ENCODE measurements around the gene KCNJ10.

KCNJ10 gene

GRCh38 chr1:160009081-160009480 is 60.9 kb downstream of the KCNJ10 start:
- Histone ChIP-seq H3K27ac (ENCODE audit: poor library complexity, severe bottlenecking) (no peak overlapping the region), H3K4me1 (ENCODE audit: insufficient read depth, poor library complexity, severe bottlenecking) (peaks cover 4% of the 10 kb centered on the region), H3K36me3 (ENCODE audit: low read depth) (no peaks in the 10 kb centered on the region), H3K9me3 (ENCODE audit: severe bottlenecking) (no peaks in the 10 kb centered on the region), H3K4me3 (ENCODE audit: severe bottlenecking) (no peak overlapping the region), H3K27me3 (ENCODE audit: insufficient read depth, poor library complexity, severe bottlenecking) (no peaks in the 10 kb centered on the region)
- ATAC-seq (ENCODE audit: low read depth), result no peak
- no peak for DNase-seq (ENCODE audit: low spot score)
- TF ChIP-seq CTCF (IDR thresholded peaks at IDR 0.05; ENCODE audit: poor library complexity, severe bottlenecking), result no peak

- Histone ChIP-seq H3K4me3 (ENCODE audit: severe bottlenecking) (no peak overlapping the region), H3K4me1 (ENCODE audit: insufficient read depth, poor library complexity, severe bottlenecking) (peaks cover 4% of the 10 kb centered on the region), H3K9me3 (ENCODE audit: severe bottlenecking) (no peaks in the 10 kb centered on the region), H3K27ac (ENCODE audit: poor library complexity, severe bottlenecking) (no peak overlapping the region), H3K36me3 (ENCODE audit: low read depth) (no peaks in the 10 kb centered on the region), H3K27me3 (ENCODE audit: insufficient read depth, poor library complexity, severe bottlenecking) (no peaks in the 10 kb centered on the region)
- ATAC-seq (ENCODE audit: low read depth) (no peak), DNase-seq (ENCODE audit: low spot score) (no peak)
- peak; percentile 86 for TF ChIP-seq CTCF (IDR thresholded peaks at IDR 0.05; ENCODE audit: poor library complexity, severe bottlenecking)
Measured at GRCh38 chr1:160007577-160008200, 62.3 kb downstream of the KCNJ10 start.

GRCh38 chr1:160006312-160006940 is 63.5 kb downstream of the KCNJ10 start:
- H3K27ac ChIP-seq (ENCODE audit: poor library complexity, severe bottlenecking), result no peak overlapping the region
- DNase-seq (ENCODE audit: low spot score), result peak; percentile 76
- H3K27me3 ChIP-seq (ENCODE audit: insufficient read depth, poor library complexity, severe bottlenecking), result no peaks in the 10 kb centered on the region
- peak; percentile 89 for ATAC-seq (ENCODE audit: low read depth)
- H3K4me3 ChIP-seq (ENCODE audit: severe bottlenecking), result no peak overlapping the region
- peak; percentile 96 for TF ChIP-seq CTCF (IDR thresholded peaks at IDR 0.05; ENCODE audit: poor library complexity, severe bottlenecking)
- no peaks in the 10 kb centered on the region for H3K9me3 ChIP-seq (ENCODE audit: severe bottlenecking)
- no peaks in the 10 kb centered on the region for H3K36me3 ChIP-seq (ENCODE audit: low read depth)
- peaks cover 4% of the 10 kb centered on the region for H3K4me1 ChIP-seq (ENCODE audit: insufficient read depth, poor library complexity, severe bottlenecking)

GRCh38 chr1:160005070-160005469 is 64.9 kb downstream of the KCNJ10 start:
- no peak for TF ChIP-seq CTCF (IDR thresholded peaks at IDR 0.05; ENCODE audit: poor library complexity, severe bottlenecking)
- Histone ChIP-seq H3K27ac (ENCODE audit: poor library complexity, severe bottlenecking) (no peak overlapping the region), H3K36me3 (ENCODE audit: low read depth) (no peaks in the 10 kb centered on the region), H3K4me3 (ENCODE audit: severe bottlenecking) (no peak overlapping the region), H3K4me1 (ENCODE audit: insufficient read depth, poor library complexity, severe bottlenecking) (peaks cover 4% of the 10 kb centered on the region), H3K9me3 (ENCODE audit: severe bottlenecking) (no peaks in the 10 kb centered on the region), H3K27me3 (ENCODE audit: insufficient read depth, poor library complexity, severe bottlenecking) (no peaks in the 10 kb centered on the region)
- DNase-seq (ENCODE audit: low spot score), result no peak
- no peak for ATAC-seq (ENCODE audit: low read depth)

GRCh38 chr1:160004425-160004824 is 65.5 kb downstream of the KCNJ10 start:
- peak overlapping the region; percentile 1 for H3K27ac ChIP-seq (ENCODE audit: poor library complexity, severe bottlenecking)
- TF ChIP-seq CTCF (IDR thresholded peaks at IDR 0.05; ENCODE audit: poor library complexity, severe bottlenecking), result no peak
- no peaks in the 10 kb centered on the region for H3K9me3 ChIP-seq (ENCODE audit: severe bottlenecking)
- no peaks in the 10 kb centered on the region for H3K36me3 ChIP-seq (ENCODE audit: low read depth)
- ATAC-seq (ENCODE audit: low read depth) (no peak), DNase-seq (ENCODE audit: low spot score) (no peak)
- peaks cover 4% of the 10 kb centered on the region for H3K4me1 ChIP-seq (ENCODE audit: insufficient read depth, poor library complexity, severe bottlenecking)
- H3K27me3 ChIP-seq (ENCODE audit: insufficient read depth, poor library complexity, severe bottlenecking), result no peaks in the 10 kb centered on the region
- no peak overlapping the region for H3K4me3 ChIP-seq (ENCODE audit: severe bottlenecking)

All from RWPE2 (cell line).